Measurements from ENCODE around the gene C12orf75. TPM values are rescaled to one million over a fixed set of nuclear protein-coding genes. Genes with fewer than 3 reads are reported as not detected.
"Not testable (repeated sequence)": the region's sequence is repeated elsewhere in the genome, so short reads cannot be mapped to it uniquely, and the experiment has no call there.

Gene C12orf75
- total RNA-seq, 1 donor from 2014 or later, result 183 TPM

GRCh38 chr12:105309384-105309783 lies 21.1 kb upstream of the C12orf75 start:
- intact Hi-C loops (cut with micrococcal nuclease), result not testable (repeated sequence)

- intact Hi-C loops (cut with micrococcal nuclease), result not testable (repeated sequence)
Observed at GRCh38 chr12:105310476-105311085, 19.9 kb upstream of the C12orf75 start.

GRCh38 chr12:105311936-105312335 lies 18.6 kb upstream of the C12orf75 start:
- intact Hi-C loops (cut with micrococcal nuclease), result not testable (repeated sequence)

GRCh38 chr12:105313755-105314154 lies 16.7 kb upstream of the C12orf75 start:
- intact Hi-C loops (cut with micrococcal nuclease), result not testable (repeated sequence)

DNA sequence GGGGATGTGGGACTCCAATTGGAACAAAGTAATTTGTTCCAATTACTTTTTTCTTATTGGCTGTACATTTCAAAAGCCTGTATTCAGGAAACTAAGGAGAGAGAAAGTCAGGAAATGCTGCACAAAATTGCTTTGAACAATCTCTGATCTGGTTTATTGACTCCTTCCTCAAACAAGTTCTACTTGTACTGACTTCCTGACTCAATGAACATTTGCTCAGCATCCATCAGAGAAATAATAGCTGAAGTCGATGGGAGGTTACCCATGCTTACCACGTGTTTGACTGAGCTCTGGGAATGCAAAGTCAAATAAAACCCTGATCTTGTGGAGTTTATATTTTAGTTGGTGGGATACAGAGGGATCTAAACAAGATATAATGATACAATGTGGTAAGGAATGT lies 15.4 kb upstream of the C12orf75 start:
- intact Hi-C loops (cut with micrococcal nuclease), result no loop called here

- intact Hi-C loops (cut with micrococcal nuclease), result no loop called here
Observed at GRCh38 chr12:105315726-105316125, 14.8 kb upstream of the C12orf75 start.

- intact Hi-C loops (cut with micrococcal nuclease), result no loop called here
Observed at GRCh38 chr12:105316931-105317852, 13.3 kb upstream of the C12orf75 start.

GRCh38 chr12:105317942-105318621 lies 12.4 kb upstream of the C12orf75 start:
- intact Hi-C loops (cut with micrococcal nuclease), result no loop called here

DNA sequence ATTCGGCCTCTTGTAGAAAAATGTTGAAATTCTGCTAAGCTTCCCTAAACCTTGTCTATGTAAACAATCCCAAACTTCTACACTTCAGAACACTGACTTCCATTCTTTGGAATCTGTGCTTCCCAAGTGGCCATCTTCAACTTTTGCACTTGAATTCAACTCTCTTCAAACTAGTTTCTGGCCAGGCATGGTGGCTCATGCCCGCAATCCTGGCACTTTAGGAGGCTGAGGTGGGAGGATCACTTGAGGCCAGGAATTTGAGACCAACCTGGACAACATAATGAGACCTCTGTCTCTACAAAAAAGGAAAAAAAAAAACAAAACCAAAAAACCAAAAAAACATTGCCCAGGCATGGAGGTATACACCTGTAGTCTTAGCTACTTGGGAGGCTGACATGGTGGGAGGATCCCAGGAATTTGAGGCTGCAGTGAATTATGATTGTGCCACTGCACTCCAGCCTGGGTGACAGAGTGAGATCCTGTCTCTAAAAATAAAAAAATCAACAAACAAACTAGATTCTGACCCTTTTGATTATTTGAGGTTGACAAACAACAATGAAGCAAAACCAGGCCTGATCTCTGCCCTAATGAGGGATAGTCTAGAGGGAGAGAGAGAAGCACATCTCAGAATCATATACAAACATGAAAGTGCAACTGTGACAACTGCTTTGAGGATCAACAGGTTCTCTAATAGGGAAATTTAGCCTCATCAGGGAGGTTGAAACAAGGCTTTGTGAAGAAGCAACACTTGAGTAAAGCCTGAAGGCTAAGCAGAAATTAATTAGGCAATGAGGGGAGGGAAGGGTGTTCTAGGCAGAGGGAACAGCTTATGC lies 11.6 kb upstream of the C12orf75 start:
- intact Hi-C loops (cut with micrococcal nuclease), result no loop called here

DNA sequence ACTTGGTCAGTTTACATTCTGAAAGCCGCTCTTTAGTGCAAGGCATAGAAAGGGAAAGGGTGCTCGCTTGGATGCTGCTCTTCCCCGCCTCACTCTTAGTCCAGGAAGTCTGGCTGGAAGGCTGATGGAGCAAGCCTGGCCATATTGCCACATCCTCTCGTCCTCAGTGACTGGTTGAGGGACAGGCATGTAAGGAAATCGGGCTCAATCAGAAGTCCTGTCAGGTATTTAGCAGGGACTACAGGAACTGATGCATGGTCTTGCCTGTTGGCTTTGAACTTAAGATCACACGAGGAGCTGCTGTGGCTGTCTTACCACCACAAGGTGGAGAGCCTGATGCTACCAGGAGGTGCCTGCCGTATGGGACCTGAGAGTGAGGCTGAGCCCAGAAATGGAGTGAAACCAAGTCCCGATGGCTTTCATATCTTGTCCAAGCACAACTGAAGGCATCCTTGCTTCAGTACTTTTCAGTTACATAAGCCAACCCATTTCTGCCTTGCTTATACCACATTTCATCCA lies 10.7 kb upstream of the C12orf75 start:
- intact Hi-C loops (cut with micrococcal nuclease), result loop anchor here (1.0 to 10.0 kb wide), 3 partner anchors 38 to 1665 kb away; partner anchors contain the start of gene MTERF2

GRCh38 chr12:105321125-105321524 lies 9.4 kb upstream of the C12orf75 start:
- intact Hi-C loops (cut with micrococcal nuclease), result loop anchor here (5.0 to 10.0 kb wide), 2 partner anchors 36 to 1664 kb away; partner anchors contain the start of gene MTERF2

GRCh38 chr12:105322070-105322469 lies 8.4 kb upstream of the C12orf75 start:
- intact Hi-C loops (cut with micrococcal nuclease), result loop anchor here (5.0 to 10.0 kb wide), 2 partner anchors 35 to 1663 kb away; partner anchors contain the start of gene MTERF2

DNA sequence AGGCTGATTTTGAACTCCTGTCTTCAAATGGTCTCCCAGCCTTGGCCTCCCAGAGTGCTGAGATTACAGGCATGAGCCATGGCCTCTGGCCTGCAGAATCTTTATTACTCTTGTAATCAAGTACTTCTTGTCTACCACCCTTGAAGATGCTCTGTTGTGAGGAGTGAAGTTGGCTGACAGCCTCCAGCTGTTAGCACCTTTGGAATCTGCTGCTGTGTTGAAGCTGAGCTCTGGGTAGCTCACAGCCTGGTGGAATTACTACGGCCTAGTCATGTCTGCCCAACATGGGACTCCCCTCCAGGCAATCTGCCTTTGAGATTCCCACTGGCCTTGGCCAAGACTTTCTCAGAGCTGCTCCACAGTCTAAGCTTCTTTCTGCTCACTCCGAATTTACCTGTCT lies 5.8 kb upstream of the C12orf75 start:
- intact Hi-C loops (cut with micrococcal nuclease), result loop anchor here (5.0 to 10.0 kb wide), 2 partner anchors 33 to 1660 kb away; partner anchors contain the start of gene MTERF2

- intact Hi-C loops (cut with micrococcal nuclease), result loop anchor here (10.0 kb wide), 1 partner anchor 1660 kb away; the partner anchor contains the start of gene MTERF2
Observed at GRCh38 chr12:105325117-105325516, 5.4 kb upstream of the C12orf75 start.

DNA sequence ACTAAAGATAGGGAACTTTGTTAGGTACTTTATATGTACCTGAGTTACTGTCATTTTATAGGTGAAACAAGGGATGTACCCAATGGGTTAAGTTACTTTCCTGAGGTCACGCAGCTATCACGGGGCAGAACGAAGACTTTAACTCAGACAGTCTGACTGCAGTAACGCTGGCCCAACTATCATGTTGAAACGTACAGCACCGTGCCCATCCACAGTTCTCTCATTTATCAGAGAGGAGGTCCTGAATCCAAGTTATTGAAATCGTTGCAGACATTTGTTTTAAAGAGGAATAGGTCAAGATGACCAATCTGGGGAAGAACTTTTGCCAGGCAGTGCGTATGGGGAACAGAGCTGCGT lies 587 bp upstream of the C12orf75 start:
- intact Hi-C loops (cut with micrococcal nuclease), result loop anchor here (1.0 to 10.0 kb wide), 20 partner anchors 37 to 1765 kb away; partner anchors contain the start of genes CHST11, CRY1, EID3 and HCFC2

GRCh38 chr12:105330931-105331804 lies 677 bp downstream of the C12orf75 start:
- intact Hi-C loops (cut with micrococcal nuclease), result loop anchor here (1.0 to 10.0 kb wide), 20 partner anchors 8 to 1764 kb away; partner anchors contain the start of genes CHST11, CRY1, EID3 and HCFC2

DNA sequence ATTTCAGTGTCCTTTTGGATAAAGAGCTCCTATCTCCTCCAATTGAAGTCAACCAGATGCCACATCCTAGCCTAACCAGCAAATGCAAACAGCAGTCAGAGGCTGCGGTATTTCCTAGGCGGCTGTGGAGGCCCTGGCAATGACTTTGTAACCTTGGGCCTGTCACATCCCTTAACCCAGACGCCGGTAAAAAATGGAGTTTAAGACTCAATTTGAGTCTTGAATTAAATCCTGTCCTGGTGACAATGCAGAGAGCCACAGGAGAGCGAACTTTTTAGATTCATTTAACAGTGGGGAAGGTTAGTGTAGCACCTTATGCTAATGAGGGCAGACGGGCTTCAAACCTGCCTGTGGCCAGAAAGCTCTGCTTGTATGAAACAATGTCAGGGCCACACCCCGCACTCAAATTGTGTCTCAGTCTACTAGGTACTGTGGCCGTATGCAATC lies 1.3 kb downstream of the C12orf75 start:
- intact Hi-C loops (cut with micrococcal nuclease), result loop anchor here (1.0 to 10.0 kb wide), 14 partner anchors 9 to 1763 kb away; partner anchors contain the start of genes CHST11, CRY1, EID3 and HCFC2

DNA sequence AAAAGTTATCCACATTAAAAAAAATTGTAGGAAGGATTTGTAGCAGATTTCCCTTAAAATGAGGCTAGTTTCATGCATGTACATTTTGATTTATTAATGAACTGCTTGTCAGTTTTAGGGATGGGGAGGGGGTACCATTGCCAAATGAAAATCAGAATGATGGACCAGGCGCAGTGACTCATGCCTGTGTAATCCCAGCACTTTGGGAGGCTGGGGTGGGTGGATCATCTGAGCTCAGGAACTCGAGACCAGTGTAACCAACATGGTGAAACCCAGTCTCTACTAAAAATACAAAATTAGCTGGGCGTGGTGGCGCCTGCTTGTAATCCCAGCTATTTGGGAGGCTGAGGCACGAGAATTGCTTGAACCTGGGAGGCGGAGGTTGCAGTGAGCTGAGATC lies 1.8 kb downstream of the C12orf75 start:
- intact Hi-C loops (cut with micrococcal nuclease), result loop anchor here (5.0 to 10.0 kb wide), 7 partner anchors 35 to 1763 kb away; partner anchors contain the start of genes CHST11, CRY1, EID3 and HCFC2

DNA sequence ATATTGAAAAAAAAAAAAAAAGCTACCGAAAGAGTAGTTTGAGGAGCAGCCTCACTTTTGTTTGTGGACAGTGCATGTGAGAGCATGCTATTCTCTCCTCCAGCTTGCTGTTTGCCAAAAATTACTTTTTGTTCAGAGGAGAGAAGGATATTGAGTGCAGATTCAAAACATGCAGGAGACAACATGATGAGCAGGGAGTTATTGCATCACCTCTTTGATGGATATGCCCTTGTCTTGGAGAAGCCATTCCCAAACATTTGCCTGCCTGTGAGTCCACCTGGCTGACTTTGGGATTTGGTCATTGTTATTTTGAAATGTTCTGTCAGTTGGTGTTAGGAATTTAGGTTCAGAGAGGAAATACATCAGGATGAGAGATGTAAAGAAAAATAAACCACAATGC lies 2.4 kb downstream of the C12orf75 start:
- intact Hi-C loops (cut with micrococcal nuclease), result loop anchor here (5.0 to 10.0 kb wide), 7 partner anchors 34 to 1762 kb away; partner anchors contain the start of genes CHST11, CRY1, EID3 and HCFC2
